ENCODE data around the gene EPAS1.

The EPAS1 gene

GRCh38 chr2:46421361-46421760, 124.2 kb downstream of the EPAS1 start:
- Mint-ChIP-seq H3K27me3 (no peaks in the 10 kb centered on the region), H3K27ac (no peak overlapping the region), H3K4me1 (ENCODE audit: low read depth in 2 of 2) (peaks cover 0 to 2% of the 10 kb centered on the region in 2 donors), H3K9me3 (peaks cover 0 to 8% of the 10 kb centered on the region in 2 donors), H3K4me3 (no peak overlapping the region), H3K36me3 (ENCODE audit: insufficient read depth) (peaks cover 3% of the 10 kb centered on the region)
- ATAC-seq (replicated peaks) (no peak), DNase-seq (no peak)

GRCh38 chr2:46422717-46423394, 125.6 kb downstream of the EPAS1 start:
- Mint-ChIP-seq H3K9me3 (peaks cover 0 to 6% of the 10 kb centered on the region in 2 donors), H3K27me3 (no peaks in the 10 kb centered on the region), H3K4me3 (no peak overlapping the region), H3K36me3 (ENCODE audit: insufficient read depth) (peaks cover 3% of the 10 kb centered on the region), H3K4me1 (ENCODE audit: low read depth in 2 of 2) (peaks cover 0 to 2% of the 10 kb centered on the region in 2 donors), H3K27ac (no peak overlapping the region)
- DNase-seq: no peak
- ATAC-seq (replicated peaks): no peak

- no peak for ATAC-seq (replicated peaks)
- Mint-ChIP-seq H3K4me3 (no peak overlapping the region), H3K9me3 (no peaks in the 10 kb centered on the region), H3K27ac (no peak overlapping the region), H3K27me3 (no peaks in the 10 kb centered on the region), H3K4me1 (ENCODE audit: low read depth in 2 of 2) (peaks cover 1 to 2% of the 10 kb centered on the region in 2 donors), H3K36me3 (ENCODE audit: insufficient read depth) (peaks cover 3% of the 10 kb centered on the region)
- DNase-seq: no peak
Observed at GRCh38 chr2:46424937-46425336, 127.7 kb downstream of the EPAS1 start.

- Mint-ChIP-seq H3K27ac (no peak overlapping the region), H3K4me1 (ENCODE audit: low read depth in 2 of 2) (peaks cover 33 to 38% of the 10 kb centered on the region in 2 donors), H3K36me3 (ENCODE audit: insufficient read depth) (no peaks in the 10 kb centered on the region), H3K9me3 (no peaks in the 10 kb centered on the region), H3K4me3 (no peak overlapping the region), H3K27me3 (no peaks in the 10 kb centered on the region)
- ATAC-seq (replicated peaks) (no peak), DNase-seq (no peak)
Observed at GRCh38 chr2:46428911-46429436, 131.8 kb downstream of the EPAS1 start.

- Mint-ChIP-seq H3K36me3 (ENCODE audit: insufficient read depth) (no peaks in the 10 kb centered on the region), H3K27me3 (no peaks in the 10 kb centered on the region), H3K27ac (no peak overlapping the region), H3K4me1 (ENCODE audit: low read depth in 2 of 2) (peaks cover 45 to 51% of the 10 kb centered on the region in 2 donors), H3K9me3 (no peaks in the 10 kb centered on the region), H3K4me3 (no peak overlapping the region)
- DNase-seq (no peak), ATAC-seq (replicated peaks) (no peak)
Observed at GRCh38 chr2:46430413-46430812, 133.2 kb downstream of the EPAS1 start.

- Mint-ChIP-seq H3K4me3 (peak overlapping the region; percentile 1 to 29), H3K27ac (peak overlapping the region in 1 of 2 donors; percentile 86), H3K9me3 (no peaks in the 10 kb centered on the region), H3K27me3 (no peaks in the 10 kb centered on the region), H3K36me3 (ENCODE audit: insufficient read depth) (no peaks in the 10 kb centered on the region), H3K4me1 (ENCODE audit: low read depth in 2 of 2) (peaks cover 44 to 55% of the 10 kb centered on the region in 2 donors)
- ATAC-seq (replicated peaks) (peak; percentile 75), DNase-seq (no peak)
Observed at GRCh38 chr2:46430992-46431391, 133.8 kb downstream of the EPAS1 start.

- Mint-ChIP-seq H3K27me3 (no peaks in the 10 kb centered on the region), H3K4me3 (peak overlapping the region; percentile 1 to 29), H3K27ac (peak overlapping the region in 1 of 2 donors; percentile 86), H3K9me3 (no peaks in the 10 kb centered on the region), H3K36me3 (ENCODE audit: insufficient read depth) (no peaks in the 10 kb centered on the region), H3K4me1 (ENCODE audit: low read depth in 2 of 2) (peaks cover 45 to 59% of the 10 kb centered on the region in 2 donors)
- peak; percentile 58 for ATAC-seq (replicated peaks)
- DNase-seq: no peak
Observed at GRCh38 chr2:46431481-46432235, 134.5 kb downstream of the EPAS1 start.

GRCh38 chr2:46434851-46435273, 137.7 kb downstream of the EPAS1 start:
- no peak for DNase-seq
- ATAC-seq (replicated peaks): no peak
- H3K27ac Mint-ChIP-seq: no peak overlapping the region
- H3K36me3 Mint-ChIP-seq (ENCODE audit: insufficient read depth): no peaks in the 10 kb centered on the region
- peak overlapping the region; percentile 33 to 42 for H3K4me3 Mint-ChIP-seq
- H3K9me3 Mint-ChIP-seq: no peaks in the 10 kb centered on the region
- H3K4me1 Mint-ChIP-seq (ENCODE audit: low read depth in 2 of 2): peaks cover 65 to 83% of the 10 kb centered on the region in 2 donors
- no peaks in the 10 kb centered on the region for H3K27me3 Mint-ChIP-seq

GRCh38 chr2:46435353-46435752, 138.1 kb downstream of the EPAS1 start:
- Mint-ChIP-seq H3K4me1 (ENCODE audit: low read depth in 2 of 2) (peaks cover 68 to 83% of the 10 kb centered on the region in 2 donors), H3K36me3 (ENCODE audit: insufficient read depth) (no peaks in the 10 kb centered on the region), H3K27ac (no peak overlapping the region), H3K9me3 (no peaks in the 10 kb centered on the region), H3K27me3 (no peaks in the 10 kb centered on the region), H3K4me3 (peak overlapping the region in 1 of 2 donors; percentile 42)
- DNase-seq: no peak
- no peak for ATAC-seq (replicated peaks)

- no peak overlapping the region for H3K4me3 Mint-ChIP-seq
- no peak for DNase-seq
- H3K9me3 Mint-ChIP-seq: no peaks in the 10 kb centered on the region
- H3K36me3 Mint-ChIP-seq (ENCODE audit: insufficient read depth): no peaks in the 10 kb centered on the region
- H3K4me1 Mint-ChIP-seq (ENCODE audit: low read depth in 2 of 2): peaks cover 67 to 80% of the 10 kb centered on the region in 2 donors
- ATAC-seq (replicated peaks): no peak
- no peaks in the 10 kb centered on the region for H3K27me3 Mint-ChIP-seq
- H3K27ac Mint-ChIP-seq: no peak overlapping the region
Observed at GRCh38 chr2:46435796-46436360, 138.7 kb downstream of the EPAS1 start.

All from effector memory CD8-positive, alpha-beta T cell (primary cell).